ENCODE measurements around the gene GPR171.
A peak's percentile ranks its signal among the peaks of the same experiment; 100 is the strongest.
"Not testable (repeated sequence)": the region's sequence is repeated elsewhere in the genome, so short reads cannot be mapped to it uniquely, and the experiment has no call there.

Gene GPR171, protein sequence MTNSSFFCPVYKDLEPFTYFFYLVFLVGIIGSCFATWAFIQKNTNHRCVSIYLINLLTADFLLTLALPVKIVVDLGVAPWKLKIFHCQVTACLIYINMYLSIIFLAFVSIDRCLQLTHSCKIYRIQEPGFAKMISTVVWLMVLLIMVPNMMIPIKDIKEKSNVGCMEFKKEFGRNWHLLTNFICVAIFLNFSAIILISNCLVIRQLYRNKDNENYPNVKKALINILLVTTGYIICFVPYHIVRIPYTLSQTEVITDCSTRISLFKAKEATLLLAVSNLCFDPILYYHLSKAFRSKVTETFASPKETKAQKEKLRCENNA

DNA sequence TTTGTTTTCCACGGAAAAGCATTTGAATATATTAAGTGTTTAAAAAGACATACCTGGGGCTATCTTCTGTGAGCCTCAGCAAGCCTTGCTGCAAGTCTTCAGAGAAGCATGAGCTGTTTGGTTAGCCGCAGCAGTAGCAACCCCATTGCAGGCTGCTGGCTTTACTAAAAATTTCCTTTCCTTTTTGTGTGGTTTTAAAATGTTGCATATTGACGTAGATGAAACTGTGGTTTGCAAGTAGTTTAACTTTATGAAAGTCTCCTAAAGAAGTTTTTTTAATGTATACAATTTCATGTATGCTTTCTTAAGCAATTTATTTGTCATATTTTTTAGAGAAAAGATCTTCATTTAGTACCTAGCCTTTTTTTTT, at the start of gene GPR171:
Gene GPR171, minus strand, starts transcription at position 166 of the 370 bp plus-strand sequence. CDS start 3,830 bp downstream, outside the sequence.
- DNase-seq (ENCODE audit: low read depth), result no peak

DNA sequence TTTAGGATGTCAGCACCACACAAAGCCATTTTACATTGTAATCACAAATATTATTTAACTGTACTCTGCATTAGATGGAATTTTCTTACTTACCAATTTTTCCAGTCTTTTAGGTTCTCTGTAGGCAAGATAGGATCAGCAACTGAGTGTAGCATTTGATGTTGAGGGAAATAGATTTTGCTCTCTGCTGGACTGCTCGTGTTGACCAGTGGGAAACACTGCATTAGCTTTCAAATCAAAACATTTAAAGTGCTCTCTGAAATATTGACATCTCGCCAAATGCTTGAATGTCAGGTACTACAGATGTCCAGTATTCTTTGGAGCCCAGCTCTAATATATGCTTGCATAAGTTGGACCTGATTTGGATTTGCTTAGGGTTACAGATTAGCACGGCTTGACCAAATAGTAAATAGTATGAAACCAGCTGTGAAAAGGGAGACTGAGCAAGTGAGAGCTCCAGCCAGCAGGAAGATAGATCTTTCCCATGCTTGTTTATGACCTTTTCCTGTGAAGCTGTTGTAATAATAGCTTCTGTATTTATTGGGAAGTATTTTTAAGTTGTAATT, 45.8 kb upstream of the GPR171 start:
- no peak for DNase-seq (ENCODE audit: low read depth)

DNA sequence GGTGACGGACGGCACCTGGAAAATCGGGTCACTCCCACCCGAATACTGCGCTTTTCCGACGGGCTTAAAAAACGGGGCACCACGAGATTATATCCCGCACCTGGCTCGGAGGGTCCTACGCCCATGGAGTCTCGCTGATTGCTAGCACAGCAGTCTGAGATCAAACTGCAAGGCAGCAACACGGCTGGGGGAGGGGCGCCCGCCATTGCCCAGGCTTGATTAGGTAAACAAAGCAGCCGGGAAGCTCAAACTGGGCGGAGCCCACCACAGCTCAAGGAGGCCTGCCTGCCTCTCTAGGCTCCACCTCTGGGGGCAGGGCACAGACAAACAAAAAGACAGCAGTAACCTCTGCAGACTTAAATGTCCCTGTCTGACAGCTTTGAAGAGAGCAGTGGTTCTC, 39.0 kb upstream of the GPR171 start:
- not testable (repeated sequence) for DNase-seq (ENCODE audit: low read depth)

DNA sequence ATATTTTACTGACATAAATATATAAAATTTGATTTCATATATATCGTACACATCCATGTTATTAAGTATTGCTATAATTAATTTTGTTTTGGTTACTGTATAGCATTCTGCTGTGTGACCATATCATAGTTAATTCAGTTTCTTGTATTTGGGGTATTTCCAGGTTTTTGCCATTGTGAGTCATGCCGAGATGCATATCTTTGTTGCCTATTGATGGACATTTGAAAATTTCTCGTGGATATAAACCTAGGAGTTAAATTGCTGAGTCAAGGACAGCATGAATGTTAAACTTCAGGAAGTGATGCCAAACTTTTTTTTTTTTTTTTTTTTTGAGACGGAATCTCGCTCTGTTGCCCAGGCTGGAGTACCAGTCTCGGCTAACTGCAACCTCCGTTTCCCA, 33.7 kb upstream of the GPR171 start:
- no peak for DNase-seq (ENCODE audit: low read depth)

DNA sequence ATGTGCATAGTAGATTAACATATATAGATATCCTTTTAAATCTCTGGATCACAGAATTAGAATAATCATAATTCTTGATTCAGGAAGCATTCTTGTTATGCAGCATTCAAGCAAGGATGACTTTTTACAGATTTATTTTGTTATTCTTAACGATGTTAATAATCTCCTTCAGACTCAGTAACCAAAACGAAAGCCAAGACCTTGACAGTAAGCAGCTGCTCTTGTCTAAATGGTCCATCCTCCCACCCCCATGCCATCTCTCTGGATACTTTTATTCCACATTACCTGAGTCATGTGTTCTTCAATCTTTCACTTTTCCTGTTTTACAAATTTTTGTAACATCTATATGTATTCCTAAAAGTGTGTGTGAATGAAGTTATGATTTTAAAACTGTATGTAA, 33.3 kb upstream of the GPR171 start:
- no peak for DNase-seq (ENCODE audit: low read depth)

DNA sequence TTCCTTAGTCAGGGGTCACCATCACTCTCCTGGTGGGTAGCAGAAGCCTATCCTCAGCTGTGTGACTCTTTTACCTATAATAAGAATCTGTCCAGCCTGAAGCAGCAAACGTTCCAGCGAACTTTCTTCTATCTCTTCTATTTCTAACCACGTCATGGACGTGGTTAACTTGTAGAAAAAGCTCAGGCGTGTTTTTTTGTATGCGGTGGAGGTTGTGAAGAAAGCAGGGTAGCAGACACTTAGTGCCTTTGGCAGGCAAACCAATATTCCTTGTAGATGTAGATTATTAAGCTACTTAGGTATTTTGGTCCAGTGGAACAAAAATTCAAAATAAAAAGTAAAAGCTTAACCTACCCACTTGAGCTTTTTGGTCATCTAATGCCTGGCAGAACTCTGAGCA, 31.8 kb upstream of the GPR171 start:
- no peak for DNase-seq (ENCODE audit: low read depth)

DNA sequence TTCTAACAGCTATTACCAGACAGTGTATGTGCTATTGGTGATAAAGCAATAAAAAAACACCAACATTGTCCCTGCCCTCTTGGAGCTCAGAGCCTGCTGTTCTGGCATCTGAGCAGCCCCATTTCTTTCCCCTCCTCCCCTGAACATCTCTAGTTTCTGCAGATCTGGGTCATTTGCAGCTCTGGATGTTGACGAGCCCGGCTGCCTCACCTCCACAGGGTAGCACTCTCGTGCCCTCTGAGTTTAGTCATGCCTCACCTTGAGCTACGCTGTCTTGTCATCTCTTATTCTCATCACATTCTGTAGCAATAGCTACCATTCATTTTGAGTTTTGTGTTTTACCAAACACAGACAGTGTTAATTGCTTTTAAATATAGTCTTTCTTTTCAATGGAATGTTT, 30.0 kb upstream of the GPR171 start:
- no peak for DNase-seq (ENCODE audit: low read depth)

DNA sequence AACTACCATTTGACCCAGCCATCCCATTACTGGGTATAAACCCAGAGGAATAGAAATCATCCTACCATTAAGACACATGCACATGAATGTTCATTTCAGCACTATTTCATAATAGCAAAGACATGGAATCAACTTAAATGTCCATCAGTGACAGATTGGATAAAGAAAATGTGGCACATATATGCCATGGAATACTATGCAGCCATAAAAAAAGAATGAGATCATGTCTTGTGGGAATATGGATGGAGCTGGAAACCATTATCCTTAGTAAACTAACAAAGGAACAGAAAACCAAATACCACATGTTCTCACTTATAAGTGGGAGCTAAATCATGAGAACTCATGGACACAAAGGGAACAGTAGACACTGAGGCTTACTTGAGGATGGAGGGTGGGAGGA, 29.4 kb upstream of the GPR171 start:
- DNase-seq (ENCODE audit: low read depth), result not testable (repeated sequence)

DNA sequence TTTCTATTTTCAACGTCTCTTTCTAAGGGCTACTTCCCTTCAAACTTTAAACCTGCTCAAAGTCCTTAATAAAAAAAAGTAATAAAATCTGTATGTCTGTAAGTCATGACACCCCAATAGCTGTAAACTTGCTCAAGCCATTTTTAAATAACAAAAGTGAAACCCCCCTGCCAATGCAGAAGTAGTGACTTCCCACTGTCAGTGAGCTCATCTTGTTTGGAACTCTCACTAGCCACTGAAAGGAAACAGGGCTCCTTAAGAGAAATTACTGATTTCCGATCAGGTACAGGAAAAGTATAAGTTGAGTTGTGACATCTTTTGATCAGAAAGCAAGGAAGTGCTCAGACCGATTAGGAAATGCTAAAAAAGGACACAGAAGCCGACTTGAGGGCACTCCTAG, 27.6 kb upstream of the GPR171 start:
- no peak for DNase-seq (ENCODE audit: low read depth)

DNA sequence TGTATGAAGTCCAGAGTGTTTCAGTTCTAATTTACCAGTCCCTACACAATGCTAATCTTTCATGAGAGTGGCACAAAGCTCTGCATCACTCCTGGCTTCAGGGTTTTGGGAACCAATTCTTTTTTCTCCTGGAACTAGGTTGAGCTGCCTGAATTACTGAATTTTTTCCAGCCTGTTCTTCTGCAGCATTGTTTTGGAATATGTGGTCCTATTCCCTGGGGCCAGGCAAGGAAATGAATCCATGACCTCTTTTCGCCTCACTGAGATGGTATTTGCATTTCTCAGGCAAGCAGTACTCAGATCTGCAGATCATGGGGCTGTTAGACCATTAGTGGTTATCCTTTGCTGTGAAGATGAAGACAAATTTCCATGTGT, 25.6 kb upstream of the GPR171 start:
- DNase-seq (ENCODE audit: low read depth), result peak; percentile 65

DNA sequence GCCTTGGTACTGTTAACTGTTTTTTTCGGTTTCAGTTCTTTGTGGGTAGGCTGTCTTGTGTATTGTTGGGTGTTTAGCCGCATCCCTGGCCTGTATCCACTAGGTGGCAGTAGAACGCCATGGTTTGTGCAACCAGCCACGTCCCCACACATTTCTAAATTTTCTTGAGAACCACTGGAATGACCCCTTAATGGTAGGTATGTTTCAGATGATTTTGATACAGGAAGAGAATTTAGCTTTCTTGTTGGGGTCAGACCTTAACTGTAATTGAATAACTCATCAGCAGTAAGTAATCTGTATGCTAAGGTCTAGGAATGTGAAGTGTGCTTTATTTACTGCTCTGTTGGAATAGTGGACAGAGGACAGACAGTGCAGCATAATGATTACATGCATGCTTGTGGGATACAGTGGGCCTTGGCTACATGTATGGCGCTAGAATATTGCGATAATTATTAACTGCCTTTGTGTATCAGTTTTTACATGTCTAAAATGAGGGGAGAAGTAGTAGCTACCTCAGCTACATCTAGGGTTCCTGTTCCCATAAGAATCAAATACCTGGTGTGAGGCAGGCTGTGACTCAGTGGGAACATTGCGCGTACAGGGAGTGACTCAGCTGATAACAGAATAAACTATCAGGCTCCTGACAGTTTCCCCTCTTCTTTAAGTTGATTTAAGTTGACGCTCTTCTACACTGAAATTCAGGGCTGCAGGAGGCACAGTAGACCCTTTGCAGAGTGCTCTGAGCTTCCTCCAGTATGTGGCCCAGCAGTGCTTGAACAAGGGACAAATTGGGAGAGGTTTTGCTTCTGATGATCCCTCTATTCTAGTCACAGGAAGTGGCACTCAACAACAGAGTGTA, 25.0 kb upstream of the GPR171 start:
- DNase-seq (ENCODE audit: low read depth), result peak; percentile 64

DNA sequence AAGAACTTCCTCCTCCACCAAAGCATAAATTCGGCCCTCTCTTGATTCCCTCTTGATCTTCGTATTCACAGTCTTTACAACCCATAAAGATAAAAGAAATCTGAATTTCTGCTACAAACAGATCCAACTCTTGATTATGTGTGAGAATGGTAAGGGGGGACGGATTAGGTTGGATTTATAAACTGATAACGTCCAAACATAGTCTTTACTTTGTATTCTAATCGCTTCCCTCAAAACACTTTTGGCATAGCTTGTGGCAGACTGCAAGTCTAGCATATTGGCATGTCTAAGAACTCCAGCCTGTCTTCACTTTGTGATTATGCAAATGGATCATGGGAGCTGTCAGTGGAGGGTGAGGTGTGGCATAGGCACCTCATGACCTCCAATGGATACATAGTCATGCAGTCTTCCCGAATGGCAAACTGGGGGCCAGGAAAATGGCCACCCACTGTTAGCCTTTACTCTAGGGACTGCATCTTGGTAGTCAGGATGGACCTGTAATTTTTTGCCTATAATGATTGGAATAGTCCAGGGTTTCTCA, 24.3 kb upstream of the GPR171 start:
- DNase-seq (ENCODE audit: low read depth), result no peak

DNA sequence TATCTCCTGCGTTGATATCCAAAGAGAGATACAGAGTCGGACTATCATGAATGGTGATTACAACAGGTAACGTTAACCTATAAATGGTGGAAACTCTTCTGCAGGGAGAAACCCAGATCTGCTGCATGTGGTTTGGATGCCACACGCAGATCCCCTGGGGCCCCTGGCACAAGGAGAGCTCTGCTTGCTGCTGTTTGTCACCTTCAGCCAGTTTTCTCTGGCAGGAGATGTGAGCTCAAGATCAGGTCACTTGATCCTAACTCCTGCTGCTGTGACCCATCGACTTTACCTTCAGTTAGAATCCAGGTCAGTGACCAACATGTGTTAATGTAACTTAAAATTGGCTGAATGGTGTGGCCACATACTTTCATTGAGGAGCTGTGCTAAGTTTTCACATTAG, 23.8 kb upstream of the GPR171 start:
- no peak for DNase-seq (ENCODE audit: low read depth)

DNA sequence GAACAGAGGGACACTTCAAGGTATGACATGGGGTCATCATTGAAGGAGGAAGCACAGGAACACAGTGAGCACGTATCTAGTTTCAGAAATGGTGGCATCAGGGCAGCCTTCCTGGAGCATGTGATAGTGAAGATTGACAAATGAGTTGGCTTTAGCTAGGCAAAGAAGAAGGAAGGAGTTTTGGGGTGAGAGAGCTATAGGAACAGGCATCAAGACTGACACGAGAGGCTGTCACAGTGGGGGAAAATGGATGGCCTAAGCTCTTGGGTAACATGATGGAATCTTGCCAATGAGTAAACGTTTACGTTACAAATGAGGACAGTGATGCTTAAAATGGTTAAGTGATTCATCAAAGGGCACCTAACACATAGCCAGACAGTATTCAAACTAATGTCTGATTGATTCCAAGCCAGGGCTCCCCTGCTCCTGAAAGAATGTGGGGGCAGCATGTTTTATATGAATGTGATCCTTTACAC, 23.1 kb upstream of the GPR171 start:
- peak; percentile 73 for DNase-seq (ENCODE audit: low read depth)

DNA sequence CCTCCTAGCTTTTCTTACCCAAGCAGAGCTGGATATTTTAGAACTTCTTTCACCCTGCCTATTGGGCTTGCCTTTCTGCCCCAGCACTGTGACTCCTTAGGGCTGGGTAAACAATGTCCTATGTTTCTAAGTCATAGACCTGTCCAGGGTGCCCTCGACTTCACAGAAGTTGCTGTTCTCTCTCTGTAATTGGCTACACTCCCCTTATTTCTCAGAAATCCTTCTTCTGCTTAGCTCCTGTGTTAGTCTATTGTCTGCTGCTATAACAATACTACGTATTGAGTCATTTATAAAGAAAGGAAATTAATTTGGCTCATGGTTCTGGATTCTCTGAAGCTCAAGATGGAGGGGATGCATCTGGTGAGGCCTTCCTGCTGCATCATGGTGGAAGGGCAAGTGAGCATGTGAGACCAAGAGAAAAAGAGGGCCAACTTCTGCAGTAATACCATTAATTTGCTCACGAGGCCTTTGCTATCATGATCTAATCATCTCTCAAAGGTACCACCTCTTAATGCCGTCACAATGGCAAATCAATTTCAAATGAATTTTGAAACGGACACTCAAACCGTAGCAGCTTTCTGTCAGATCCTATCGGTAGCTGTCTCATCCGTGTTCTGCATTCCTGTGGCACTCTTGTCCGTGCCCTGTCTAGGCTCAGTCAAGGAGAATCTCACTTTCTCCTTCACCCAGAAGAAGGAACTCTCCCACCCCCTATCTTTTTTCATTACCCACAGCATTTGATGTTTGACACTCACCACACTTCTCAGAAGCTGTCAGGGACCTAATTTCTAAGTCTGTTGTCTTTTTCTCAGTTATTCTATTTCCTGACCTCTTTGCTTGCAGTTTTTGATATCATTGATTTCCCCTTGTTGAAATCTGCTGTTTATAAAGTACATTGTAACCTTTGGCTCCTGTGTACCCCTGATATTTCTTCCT, 22.3 kb upstream of the GPR171 start:
- DNase-seq (ENCODE audit: low read depth), result no peak

DNA sequence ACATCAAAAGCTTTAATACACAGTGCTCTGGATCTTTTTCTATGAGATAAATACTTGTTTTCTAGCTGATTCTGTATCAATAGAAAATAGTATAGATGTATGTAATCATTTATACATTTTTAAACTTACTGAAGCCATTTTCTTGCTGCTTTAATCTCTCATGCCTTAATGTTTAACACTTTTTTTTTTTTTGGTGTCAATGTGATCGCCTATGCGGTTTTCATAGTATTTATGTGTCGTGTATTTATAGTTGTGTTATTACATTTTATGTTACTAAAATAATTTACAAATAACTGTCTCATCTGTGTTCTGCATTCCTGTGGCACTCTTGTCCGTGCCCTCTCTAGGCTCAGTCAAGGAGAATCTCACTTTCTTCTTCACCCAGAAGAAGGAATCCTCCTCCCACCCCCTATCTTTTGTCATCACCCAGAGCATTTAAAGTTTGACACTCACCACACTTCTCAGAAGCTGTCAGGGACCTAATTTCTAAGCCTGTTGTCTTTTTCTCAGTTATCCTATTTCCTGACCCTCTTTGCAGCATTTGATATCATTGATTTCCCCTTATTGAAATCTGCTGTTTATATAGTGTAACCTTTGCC, 21.4 kb upstream of the GPR171 start:
- no peak for DNase-seq (ENCODE audit: low read depth)

DNA sequence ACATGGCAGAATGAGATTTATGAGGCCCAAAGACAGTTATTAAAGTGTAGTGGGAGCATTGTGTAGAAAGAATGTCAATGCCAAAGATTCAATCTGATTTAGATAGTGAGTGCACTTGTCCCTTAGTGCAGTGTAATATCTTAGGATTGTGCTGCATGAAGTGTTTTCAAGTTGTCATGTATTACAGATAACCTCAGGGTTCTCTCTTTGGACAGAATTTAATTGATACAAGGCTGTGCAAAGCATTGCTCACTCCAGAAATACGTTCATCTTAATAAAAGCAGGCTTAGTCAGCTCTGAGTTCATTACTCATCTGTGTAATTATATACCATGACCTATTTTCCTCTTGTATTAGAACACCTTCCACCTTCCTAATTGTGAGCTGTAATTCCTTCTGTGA, 16.0 kb upstream of the GPR171 start:
- peak; percentile 40 for DNase-seq (ENCODE audit: low read depth)

DNA sequence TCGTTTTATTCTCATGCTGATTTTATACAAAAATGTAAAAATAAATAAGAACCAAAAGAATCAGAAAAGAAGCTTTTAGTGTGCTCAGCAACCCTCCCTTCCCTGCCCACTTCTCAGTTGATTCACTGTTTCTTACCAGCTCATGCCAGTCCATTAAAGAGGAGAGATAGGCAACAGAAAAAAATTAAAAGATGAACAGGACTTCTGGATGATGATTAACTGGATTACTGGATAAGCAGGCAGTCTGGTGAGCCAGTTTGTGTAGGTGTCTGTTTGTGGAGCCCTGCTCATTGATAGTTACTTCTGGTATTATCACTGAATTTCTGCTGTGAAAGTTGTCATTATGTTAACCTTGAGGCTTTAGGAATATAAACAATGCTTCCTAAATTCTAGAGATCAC, 15.1 kb upstream of the GPR171 start:
- DNase-seq (ENCODE audit: low read depth), result no peak

DNA sequence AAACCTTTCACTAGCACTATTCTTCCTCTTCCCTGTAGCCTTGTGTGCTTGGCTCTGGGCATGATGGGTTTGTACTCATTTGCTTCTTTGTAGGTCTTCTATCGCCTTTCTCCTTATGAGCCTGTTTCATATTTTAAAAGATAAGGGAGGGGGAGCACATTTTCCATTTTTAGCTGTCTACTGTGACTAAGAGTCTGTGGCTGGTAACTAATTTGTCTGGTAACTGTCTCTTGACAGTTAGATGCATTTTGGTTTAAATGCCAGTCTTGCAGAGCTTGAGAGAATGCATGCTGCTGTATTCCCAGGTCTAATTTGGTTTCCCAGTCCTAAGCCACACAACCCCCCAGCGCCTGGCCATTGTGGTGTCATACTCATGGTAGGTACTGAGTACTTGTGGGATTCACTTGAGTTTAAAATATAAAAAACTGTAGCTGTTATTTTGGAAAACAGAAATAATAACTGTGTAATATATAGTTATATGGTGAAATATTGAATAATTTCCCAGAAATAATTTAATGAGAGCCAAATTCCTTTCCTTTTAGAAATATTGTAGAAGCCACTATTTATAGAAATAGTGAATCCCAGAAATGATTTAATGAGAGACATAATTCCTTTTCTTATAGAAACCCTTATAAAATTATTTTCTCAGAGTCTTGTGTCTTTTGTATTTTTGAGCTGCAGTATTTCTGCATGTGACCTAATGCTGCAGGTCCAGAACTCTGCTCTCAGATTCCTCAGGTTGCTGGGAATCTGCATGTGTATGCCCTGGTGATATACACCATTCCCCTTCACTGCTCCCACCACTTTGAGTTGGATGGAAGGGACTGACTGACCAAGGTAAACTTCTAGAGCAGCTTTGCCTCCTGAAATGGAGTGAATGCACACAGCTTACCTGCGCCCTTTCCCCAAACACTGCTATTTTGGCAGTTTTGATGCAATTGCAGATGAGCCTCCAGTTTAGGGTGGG, 13.9 kb upstream of the GPR171 start:
- no peak for DNase-seq (ENCODE audit: low read depth)

DNA sequence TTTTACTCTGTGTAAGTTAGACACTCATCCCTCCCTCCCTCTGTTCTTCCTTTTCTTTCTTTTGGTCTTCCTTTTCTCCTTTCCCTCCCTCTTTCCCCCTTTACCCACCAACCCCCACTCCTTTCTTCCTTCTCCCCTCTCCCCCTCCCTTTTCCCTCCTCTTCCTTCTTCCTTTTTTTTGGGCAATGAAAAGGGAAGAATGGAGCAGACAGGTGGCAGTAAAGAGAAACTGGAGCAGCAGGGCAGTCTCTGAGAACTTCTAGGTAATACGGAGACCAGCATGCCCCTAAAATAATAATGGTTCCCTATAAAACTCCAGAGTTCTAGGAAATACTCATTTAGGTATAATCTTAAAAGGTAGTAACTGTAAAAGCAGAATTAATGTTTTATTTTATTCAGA, 11.4 kb upstream of the GPR171 start:
- DNase-seq (ENCODE audit: low read depth), result no peak
